Stimulated activated CD8-positive, alpha-beta memory T cell treated with anti-CD3 and anti-CD28 coated beads, Interleukin-4, amount 100 ng/mL, for 24 hours (primary cell): ENCODE measurements around the gene ZAP70.

Source experiments
- DNase-seq: peaks from one replicate; pipeline ENCODE4 v3.0.0-alpha.2; 2020; ENCODE audit warnings: low read depth

Gene ZAP70

DNA sequence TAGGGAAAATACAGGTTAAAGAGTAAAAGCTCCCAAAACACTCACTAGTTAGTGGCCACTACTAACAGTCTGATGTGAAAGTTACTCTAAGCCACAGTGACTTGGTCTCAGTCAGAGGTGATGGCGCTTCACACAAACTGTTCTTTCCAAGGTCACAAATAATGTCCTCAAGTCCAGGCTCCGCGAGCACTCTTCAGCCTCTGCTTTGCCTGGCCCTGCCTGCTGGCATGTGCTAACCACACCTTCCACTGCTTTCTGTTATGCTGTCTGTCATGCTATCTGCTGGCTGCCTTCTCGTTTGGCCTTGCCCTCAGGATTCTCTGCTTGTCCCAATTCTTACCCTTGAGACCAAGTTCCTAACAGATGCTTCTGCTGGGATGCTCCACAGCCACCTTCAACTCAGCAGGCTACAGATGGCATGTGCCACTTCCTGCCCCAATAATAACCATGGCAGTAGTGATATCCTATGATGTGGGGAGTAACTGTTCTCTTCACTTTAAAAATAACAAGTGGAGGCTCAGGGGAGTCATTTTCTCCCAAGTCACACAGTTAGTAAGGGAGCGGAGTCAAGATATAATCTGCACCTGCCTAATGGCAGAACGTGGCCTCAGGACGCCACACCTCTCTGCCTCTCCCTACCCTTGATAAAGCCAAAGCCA, 75.7 kb downstream of the ZAP70 start:
- no peak for DNase-seq
